ENCODE data around the gene SLC6A19. TPM values are rescaled to one million over a fixed set of nuclear protein-coding genes. Genes with fewer than 3 reads are reported as not detected.

SLC6A19 gene
- total RNA-seq, 1 experiment from 2014 or later, result not detected

GRCh38 chr5:1180096-1180495, 21.3 kb upstream of the SLC6A19 start:
- no peak for DNase-seq (ENCODE audit: low read depth)

GRCh38 chr5:1180841-1181271, 20.5 kb upstream of the SLC6A19 start:
- no peak for DNase-seq (ENCODE audit: low read depth)

- DNase-seq (ENCODE audit: low read depth), result no peak
Measured at GRCh38 chr5:1181451-1182359, 19.7 kb upstream of the SLC6A19 start.

GRCh38 chr5:1182360-1182632, 19.1 kb upstream of the SLC6A19 start:
- no peak for DNase-seq (ENCODE audit: low read depth)

- DNase-seq (ENCODE audit: low read depth), result no peak
Measured at GRCh38 chr5:1182633-1183423, 18.6 kb upstream of the SLC6A19 start.

- no peak for DNase-seq (ENCODE audit: low read depth)
Measured at GRCh38 chr5:1183424-1184162, 17.8 kb upstream of the SLC6A19 start.

- DNase-seq (ENCODE audit: low read depth), result no peak
Measured at GRCh38 chr5:1184163-1184470, 17.3 kb upstream of the SLC6A19 start.

- DNase-seq (ENCODE audit: low read depth), result no peak
Measured at GRCh38 chr5:1184481-1184880, 16.9 kb upstream of the SLC6A19 start.

- no peak for DNase-seq (ENCODE audit: low read depth)
Measured at GRCh38 chr5:1185038-1185627, 16.3 kb upstream of the SLC6A19 start.

GRCh38 chr5:1185629-1186350, 15.6 kb upstream of the SLC6A19 start:
- no peak for DNase-seq (ENCODE audit: low read depth)

- DNase-seq (ENCODE audit: low read depth), result no peak
Measured at GRCh38 chr5:1186351-1187233, 14.8 kb upstream of the SLC6A19 start.

- no peak for DNase-seq (ENCODE audit: low read depth)
Measured at GRCh38 chr5:1187234-1187949, 14.0 kb upstream of the SLC6A19 start.

GRCh38 chr5:1187950-1188334, 13.5 kb upstream of the SLC6A19 start:
- no peak for DNase-seq (ENCODE audit: low read depth)

- no peak for DNase-seq (ENCODE audit: low read depth)
Measured at GRCh38 chr5:1188464-1188863, 12.9 kb upstream of the SLC6A19 start.

GRCh38 chr5:1189269-1189668, 12.1 kb upstream of the SLC6A19 start:
- no peak for DNase-seq (ENCODE audit: low read depth)

GRCh38 chr5:1190278-1190677, 11.1 kb upstream of the SLC6A19 start:
- DNase-seq (ENCODE audit: low read depth), result no peak

- no peak for DNase-seq (ENCODE audit: low read depth)
Measured at GRCh38 chr5:1190837-1191239, 10.6 kb upstream of the SLC6A19 start.

GRCh38 chr5:1192971-1193590, 8.3 kb upstream of the SLC6A19 start:
- no peak for DNase-seq (ENCODE audit: low read depth)

GRCh38 chr5:1193591-1193985, 7.8 kb upstream of the SLC6A19 start:
- no peak for DNase-seq (ENCODE audit: low read depth)
